Esophagus muscularis mucosa (tissue), 4 donors: ENCODE data around the gene PPFIA3.

Experiments used
- CTCF ChIP-seq, 3 experiments: fragments of 200-600 bp in 2 of 3; fragments of 450-650 bp in 1 of 3; sonication (generic) in 2 of 3; IDR thresholded peaks; one replicate each; pipeline ENCODE4 v1.5.1; 2017 to 2019; ENCODE audit warnings: antibody characterized with exemption in 3 of 3, mild to moderate bottlenecking in 2 of 3, moderate library complexity in 1 of 3
- EP300 ChIP-seq: sonication (generic); formaldehyde crosslinking; IDR thresholded peaks from one replicate; pipeline ENCODE4 v1.6.1; 2017; ENCODE audit warnings: antibody characterized with exemption
- POLR2A ChIP-seq: fragments of 450-650 bp; IDR thresholded peaks from one replicate; pipeline ENCODE4 v1.6.1; 2017; ENCODE audit warnings: antibody characterized with exemption, moderate library complexity, mild to moderate bottlenecking, low read depth

DNA sequence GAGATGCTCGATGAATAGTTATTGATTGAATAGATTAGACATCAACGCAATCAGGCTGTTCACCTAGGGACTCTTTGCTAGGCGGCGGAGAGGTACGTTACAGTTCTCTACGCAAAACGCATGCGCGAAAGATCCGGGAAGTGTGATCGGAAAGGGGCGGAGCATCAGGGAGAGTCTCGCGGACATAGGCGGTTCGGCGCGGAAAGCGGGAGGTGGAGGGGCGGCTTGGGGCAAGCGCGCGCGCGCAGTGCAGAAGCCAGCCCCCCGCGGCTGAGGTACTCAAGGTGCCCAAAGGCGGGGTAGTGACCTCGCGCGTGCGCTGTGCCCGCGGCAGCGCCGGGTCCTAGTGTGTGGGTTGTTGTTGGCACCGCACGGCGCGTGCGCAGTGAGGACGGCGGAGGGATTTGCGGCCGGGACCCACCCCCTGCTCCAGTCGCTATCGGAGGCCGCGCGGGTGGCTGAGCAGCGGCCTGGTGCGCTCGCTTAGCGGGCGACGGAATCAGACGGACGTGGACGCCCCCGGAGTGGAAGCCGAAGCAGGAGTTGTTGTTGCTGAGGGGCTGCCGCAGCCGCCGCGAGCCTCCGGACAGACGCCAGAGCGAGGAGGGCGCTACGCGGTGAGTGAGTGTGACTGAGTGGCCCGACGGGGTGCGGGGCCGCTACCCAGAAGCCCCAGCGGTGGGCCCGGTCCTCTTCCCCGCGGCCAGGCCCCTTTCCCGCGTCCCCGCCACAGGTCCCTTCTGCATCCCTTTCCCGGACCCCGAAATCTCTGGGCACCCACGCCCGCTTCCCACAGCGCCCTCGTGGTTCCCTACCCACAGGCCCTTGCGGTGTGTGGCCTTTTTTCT is 34.1 kb upstream of the PPFIA3 start, which contains the start of gene SNRNP70:
- no peak for TF ChIP-seq EP300
- TF ChIP-seq CTCF (IDR thresholded peaks at IDR 0.05), result peak in 1 of 3 experiments; percentile 6
- peak; percentile 91 for TF ChIP-seq POLR2A
